UCSD-AML1 (cell line): ENCODE measurements around the gene PRTG.
"Not testable (repeated sequence)": the region's sequence is repeated elsewhere in the genome, so short reads cannot be mapped to it uniquely, and the experiment has no call there.

ENCODE experiments used
- DNase-seq: peaks from one replicate; lab custom pipeline; 2025; ENCODE audit not compliant: unreplicated experiment; lab: John Stamatoyannopoulos, UW

The PRTG gene

DNA sequence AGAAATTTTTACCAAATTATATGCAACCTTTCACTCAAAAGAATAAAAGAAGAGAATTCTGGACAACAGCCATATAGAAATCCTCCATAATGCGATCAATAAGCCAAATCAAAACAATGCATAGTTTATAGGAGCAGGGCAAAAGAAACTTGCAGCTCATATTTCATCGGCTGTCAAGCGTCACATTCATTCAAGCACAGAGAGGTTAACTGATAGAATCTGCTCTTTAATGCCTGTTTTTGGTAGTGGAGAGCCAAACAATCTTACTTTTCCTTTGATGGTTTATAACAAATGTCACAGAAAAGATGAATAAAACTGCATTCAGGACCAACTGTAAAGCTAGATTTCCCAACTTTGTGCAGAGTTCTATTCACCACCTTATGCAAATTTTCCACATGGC is 35.4 kb downstream of the PRTG start:
- no peak for DNase-seq

DNA sequence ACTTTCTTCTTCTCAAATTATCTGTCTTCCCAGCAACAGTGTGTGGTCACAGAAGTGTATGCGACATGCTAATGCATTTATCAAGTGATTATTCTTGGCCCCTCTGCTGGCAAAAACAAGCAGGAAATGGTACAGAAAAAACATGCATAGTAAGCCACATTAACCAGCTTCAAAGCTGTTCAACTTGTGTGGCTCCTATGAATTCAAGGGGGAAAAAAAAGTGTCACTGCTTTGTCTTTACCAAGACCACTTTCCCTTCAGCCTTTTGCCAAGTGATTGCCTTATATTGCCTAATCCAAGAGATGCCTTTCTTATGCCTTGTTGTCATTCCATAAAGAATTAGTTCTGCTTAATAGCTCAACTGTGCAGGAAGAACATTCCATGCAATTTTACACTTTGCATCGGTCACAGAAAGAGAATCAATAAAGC is 39.1 kb downstream of the PRTG start:
- no peak for DNase-seq

DNA sequence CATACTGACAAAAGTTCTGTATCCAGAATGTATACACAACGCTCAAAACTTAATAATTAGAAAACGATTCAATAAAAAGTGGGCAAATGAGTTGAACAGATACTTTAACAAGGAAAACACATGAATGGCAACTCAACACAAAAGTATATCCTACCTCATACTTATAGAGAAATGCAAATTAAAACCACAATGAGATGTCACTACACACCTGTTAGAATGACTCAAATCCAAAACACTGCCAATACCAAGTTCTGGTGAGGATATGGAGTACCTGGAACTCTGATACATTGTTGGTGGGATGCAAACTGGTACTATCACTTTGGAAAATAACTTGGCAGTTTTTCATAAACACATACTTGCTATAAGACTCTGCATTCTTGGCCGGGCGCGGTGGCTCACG is 42.1 kb downstream of the PRTG start:
- DNase-seq = no peak

DNA sequence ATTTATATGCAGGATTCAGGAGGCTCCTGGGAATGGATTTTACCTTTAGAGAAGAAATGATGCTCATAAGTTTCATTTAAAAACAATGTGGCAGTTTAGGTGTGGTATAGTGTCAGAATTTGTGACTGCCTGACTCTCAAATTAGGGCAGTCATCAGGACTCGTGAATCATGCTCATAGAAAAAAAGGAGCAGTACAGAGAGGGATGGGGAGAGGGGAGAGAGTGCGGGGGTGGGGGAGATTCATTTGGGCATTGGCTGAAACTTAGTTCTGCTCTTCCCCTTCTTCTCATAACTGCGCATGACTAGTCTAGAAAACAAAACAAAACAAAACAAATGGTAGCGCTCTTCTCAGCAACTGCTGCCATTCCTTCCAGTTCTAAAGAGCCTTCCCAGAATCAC is 44.3 kb downstream of the PRTG start:
- DNase-seq = no peak

DNA sequence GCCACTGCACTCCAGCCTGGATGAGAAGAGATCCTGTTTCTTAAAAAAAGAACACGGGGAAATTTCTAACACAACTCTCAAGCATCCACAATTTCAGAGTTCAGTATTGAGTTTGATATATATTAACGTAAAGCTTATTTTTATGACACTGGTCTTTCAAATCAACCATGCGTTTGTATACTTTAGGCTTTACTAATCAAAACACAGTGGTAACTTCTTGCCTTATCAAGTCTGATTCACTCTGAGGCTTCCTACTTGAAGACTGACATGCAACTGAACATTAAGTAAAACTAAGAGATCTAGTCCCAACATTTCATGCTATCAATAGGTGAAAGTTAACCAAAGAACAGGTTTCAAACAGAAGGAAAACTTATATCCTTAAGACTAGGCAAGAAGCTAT is 46.7 kb downstream of the PRTG start:
- no peak for DNase-seq

GRCh38 chr15:55695432-55695831 is 47.5 kb downstream of the PRTG start:
- no peak for DNase-seq

GRCh38 chr15:55694652-55695150 is 48.3 kb downstream of the PRTG start:
- no peak for DNase-seq

DNA sequence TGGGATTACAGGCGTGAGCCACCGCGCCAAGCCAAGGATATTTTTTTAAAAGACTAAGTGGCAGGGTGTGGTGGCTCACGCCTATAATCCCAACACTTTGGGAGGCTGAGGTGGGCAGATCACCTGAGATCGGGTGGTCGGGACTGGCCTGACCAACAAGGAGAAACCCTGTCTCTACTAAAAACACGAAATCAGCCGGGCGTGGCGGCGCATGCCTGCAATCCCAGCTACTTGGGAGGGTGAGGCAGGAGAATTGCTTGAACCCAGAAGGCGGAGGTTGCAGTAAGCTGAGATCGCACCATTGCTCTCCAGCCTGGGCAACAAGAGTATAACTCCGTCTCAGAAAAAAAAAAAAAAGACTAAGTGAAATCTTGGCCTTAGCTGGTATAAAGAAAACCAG is 49.8 kb downstream of the PRTG start:
- not testable (repeated sequence) for DNase-seq

- DNase-seq = no peak
These were observed 55.2 kb downstream of the PRTG start for GRCh38 chr15:55687792-55688191.

GRCh38 chr15:55685286-55685685 is 57.7 kb downstream of the PRTG start:
- no peak for DNase-seq

DNA sequence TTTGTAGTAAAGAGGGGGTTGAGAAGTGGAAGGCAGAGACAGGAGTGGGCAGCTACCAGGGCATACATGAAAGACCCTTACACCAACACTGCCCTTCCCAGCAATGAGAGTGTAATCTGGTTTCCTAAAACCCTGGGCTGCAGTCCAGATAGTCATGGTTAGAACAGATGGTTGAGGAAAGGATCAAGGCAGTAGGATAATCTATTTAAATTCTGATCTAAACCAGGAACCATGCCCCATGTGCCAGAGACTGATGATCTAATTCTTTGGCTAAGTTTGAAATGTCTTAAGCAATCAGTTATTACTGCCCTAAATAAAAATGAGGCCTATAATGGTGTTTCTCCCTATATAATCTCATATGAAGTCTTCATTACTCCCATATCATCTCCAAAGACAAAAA is 59.6 kb downstream of the PRTG start:
- DNase-seq = no peak

DNA sequence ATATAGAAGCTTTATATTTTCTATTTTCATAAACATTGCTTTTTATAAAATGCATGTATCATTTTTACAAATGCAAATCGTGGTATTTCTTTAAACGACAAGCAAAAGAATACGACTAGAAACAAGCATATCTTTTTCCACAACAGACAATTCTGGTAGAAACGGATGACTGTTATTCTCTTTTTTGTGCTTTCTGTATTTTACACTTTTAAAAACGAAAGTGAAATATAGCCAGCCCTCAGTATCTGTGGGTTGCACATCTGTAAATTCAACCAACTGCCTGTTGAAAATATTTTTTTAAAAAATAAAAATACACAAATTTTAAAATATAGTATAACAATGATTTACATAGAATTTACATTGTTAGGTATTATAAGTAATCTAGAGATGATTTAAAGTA is 61.3 kb downstream of the PRTG start:
- no peak for DNase-seq

DNA sequence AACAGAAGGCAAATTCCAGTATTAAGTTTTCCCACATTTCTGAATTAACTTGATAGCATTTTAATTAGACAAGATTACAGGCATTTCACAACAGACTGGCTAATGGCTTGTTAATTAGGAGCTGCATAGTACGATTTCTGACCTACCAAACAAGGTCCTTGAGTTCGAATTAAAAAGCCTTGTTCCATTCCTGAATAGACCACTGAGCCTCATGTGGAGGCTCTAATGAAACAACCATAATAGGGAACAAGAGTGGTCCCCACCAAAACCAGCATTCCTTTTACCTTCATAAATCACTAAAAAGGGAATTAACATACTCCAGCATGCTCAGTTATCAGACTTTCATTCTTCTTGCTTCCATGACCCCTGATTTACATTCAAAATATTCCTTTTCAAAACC is 66.4 kb downstream of the PRTG start:
- no peak for DNase-seq

- DNase-seq = no peak
These were observed 69.7 kb downstream of the PRTG start for GRCh38 chr15:55673287-55673686.

DNA sequence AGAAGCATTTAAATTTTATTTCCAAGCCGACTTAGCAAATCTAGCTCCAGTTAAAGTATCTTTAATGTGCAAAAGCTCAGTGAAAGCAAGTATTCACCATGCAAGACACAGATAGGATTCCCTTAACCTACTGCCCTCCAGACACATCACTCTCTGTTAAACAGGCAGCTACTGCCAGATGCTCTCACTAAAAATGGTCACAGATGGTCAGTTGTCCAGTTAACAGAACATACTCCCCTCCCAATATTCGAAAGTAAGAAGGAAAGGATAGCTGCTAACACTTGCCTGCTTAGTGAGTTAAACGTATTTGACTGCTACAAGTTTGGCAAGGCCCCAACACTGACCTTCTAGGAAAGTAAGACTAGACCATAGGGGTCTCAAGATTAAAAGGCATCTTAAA is 73.7 kb downstream of the PRTG start:
- no peak for DNase-seq

DNA sequence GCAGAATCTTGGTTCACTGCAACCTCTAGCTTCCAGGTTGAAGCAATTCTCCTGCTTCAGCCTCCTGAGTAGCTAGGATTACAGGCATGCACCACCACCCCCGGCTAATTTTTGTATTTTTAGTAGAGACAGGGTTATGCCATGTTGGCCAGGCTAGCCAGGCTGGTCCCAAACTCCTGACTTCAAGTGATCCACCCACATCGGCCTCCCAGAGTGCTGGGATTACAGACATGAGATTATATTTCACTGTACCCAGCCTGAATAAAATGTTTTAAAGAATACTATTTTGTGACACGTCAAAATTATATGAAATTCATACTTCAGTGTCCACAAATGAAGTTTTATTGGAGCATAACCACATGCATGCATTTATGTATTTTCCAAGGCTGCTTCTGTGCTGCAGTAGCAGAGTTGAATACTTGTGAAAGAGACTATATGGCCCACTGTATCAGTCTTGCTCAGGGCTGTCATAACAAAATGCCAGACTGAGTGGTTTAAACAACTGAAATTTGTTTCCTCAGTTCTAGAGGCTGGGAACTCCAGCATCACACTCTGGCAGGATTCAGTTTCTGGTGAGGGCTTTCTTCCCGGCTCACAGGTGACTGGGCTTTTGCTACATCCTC is 77.2 kb downstream of the PRTG start:
- no peak for DNase-seq

- no peak for DNase-seq
These were observed 81.5 kb downstream of the PRTG start for GRCh38 chr15:55661428-55661827.

- no peak for DNase-seq
These were observed 82.8 kb downstream of the PRTG start for GRCh38 chr15:55660153-55660552.

DNA sequence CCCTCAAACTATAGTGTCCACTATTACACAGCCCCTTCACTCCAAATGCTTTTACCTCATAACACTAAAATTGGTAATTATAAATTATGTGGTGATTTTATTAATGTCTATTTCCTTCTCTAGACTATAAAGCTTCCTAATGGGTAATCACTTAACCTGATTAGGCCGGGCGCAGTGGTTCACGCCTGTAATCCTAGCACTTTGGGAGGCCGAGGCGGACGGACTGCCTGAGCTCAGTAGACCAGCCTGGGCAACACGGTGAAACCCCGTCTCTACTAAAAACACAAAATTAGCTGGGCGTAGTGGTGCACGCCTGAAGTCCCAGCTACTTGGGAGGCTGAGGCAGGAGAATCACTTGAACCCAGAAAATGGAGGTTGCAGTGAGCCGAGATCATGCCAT is 83.5 kb downstream of the PRTG start:
- DNase-seq = no peak

GRCh38 chr15:55658886-55659285 is 84.1 kb downstream of the PRTG start:
- DNase-seq = no peak

DNA sequence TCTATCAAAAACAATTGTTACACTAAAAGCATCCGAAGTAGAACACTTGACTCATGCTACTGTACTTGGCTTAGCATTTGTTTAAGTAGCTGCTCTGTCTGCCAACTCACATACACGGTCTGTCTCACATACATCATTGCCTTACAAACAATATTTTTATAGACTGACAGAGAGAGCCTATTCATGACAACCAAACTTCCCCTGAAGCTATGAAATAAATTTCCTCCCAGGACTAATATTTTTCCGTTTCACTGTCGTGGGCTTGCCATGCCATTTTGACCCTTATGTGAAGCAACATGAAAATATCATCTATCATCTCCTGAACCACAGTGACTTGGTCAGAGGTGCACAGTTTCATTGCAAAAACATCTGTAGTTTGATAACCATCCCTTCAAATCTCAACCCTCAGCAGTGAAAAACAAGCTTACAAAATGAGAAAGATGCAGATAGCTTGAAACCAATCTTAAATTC is 88.4 kb downstream of the PRTG start:
- no peak for DNase-seq

DNA sequence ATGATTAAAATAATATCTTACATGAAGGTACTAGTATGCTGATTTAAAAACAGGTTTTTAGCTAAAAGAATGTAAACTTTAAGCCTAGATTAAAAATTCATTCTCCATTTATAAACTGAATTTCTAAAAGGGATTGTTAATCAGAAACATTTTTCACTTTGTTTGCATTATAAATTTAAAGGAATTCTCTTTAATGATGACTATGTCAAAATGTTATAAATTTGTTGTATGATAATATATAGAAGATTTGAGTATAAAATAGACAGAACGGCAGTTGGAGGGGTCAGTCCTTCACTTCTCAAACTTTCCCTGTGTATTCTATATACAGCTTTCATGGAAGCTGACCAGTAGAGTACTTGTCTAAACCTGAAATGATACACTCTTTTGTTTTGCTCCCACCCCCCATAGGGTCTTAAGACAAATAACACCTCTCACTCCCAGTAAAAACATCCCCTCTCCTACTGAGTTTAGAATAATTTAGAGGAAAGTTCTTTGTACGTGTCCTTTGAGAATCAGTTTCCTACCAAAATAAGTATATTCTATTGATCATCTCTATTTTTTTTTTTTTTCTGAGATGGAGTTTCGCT is 90.0 kb downstream of the PRTG start:
- DNase-seq = no peak

DNA sequence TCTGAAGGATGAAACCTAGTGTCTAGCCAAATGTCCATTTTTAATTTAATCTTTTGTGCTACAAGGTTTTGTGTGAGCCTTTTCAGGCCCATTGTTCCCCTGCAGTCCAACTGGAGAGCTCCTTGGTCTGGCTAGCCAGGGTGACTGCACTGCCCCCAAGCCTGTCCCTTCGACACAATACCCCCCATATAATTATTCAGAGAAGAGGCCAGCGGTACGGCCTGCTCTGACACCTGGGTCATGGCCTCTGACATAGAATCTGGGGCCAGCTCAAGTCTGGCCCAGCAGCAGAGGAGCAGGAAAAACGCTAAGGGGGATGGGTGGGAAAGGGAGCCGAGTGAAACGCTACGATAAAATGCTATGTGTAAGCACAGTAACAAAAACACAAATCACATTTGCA is 90.6 kb downstream of the PRTG start:
- no peak for DNase-seq
